Testis (tissue), 3 donors: ENCODE results near the gene OBSCN. TPM values are rescaled to one million over a fixed set of nuclear protein-coding genes. Genes with fewer than 3 reads are reported as not detected.
"Not testable (repeated sequence)": the region's sequence is repeated elsewhere in the genome, so short reads cannot be mapped to it uniquely, and the experiment has no call there.

ENCODE experiments used
- DNase-seq: peaks from one replicate; pipeline ENCODE4 v3.0.0-alpha.2; 2019
- H3K27ac ChIP-seq, 2 donors: fragments of 200-600 bp; sonication (generic); one replicate each; pipeline ENCODE4 v1.5.1; 2019
- H3K27me3 ChIP-seq: fragments of 200-600 bp; sonication (generic); one replicate; pipeline ENCODE4 v1.5.1; 2019
- H3K36me3 ChIP-seq: fragments of 200-600 bp; sonication (generic); one replicate; pipeline ENCODE4 v1.5.1; 2017; ENCODE audit warnings: low read depth; ENCODE audit errors: missing control alignments
- H3K4me1 ChIP-seq: fragments of 200-600 bp; sonication (generic); one replicate; pipeline ENCODE4 v1.5.1; 2019
- H3K4me3 ChIP-seq, 2 donors: fragments of 200-600 bp; sonication (generic); one replicate each; pipeline ENCODE4 v1.5.1; 2017 to 2019
- H3K9me3 ChIP-seq: fragments of 200-600 bp; sonication (generic); one replicate; pipeline ENCODE4 v1.5.1; 2017
- CTCF ChIP-seq, 3 experiments: fragments of 450-650 bp in 2 of 3; fragments of 200-600 bp in 1 of 3; sonication (generic) in 1 of 3; IDR thresholded peaks; one replicate each; pipeline ENCODE4 v1.5.1; 2016 to 2019; ENCODE audit warnings: antibody characterized with exemption in 3 of 3, mild to moderate bottlenecking in 2 of 3, moderate library complexity in 1 of 3
- POLR2A ChIP-seq: fragments of 450-650 bp; IDR thresholded peaks from one replicate; pipeline ENCODE4 v1.6.1; 2017; ENCODE audit warnings: antibody characterized with exemption, mild to moderate bottlenecking, moderate library complexity
- WGBS, 2 donors: methylation state at CpG; one replicate each; pipeline ENCODE4 v1.1.5; 2018; 5-methylcytosine and 5-hydroxymethylcytosine counted together
- intact Hi-C: fragments of 100-400 bp; cut with DNase I; formaldehyde crosslinking; loops from one replicate; pipeline ENCODE4 v1.15.1; 2023; ENCODE audit warnings: low total_unique reads
- polyA plus RNA-seq: library from polyadenylated mRNA; stranded (reverse); fragments of 350-450 nt; fragmentation: Illumina TruSeq; extraction: RNeasy Lipid Tissue Mini Kit (QIAGEN cat#74804); gene quantifications from one replicate; pipeline ENCODE4 v1.2.3, GENCODE V29; 2014; ENCODE audit warnings: low read depth, low replicate concordance; ENCODE audit not compliant: insufficient read depth
- total RNA-seq, 2 donors: library from RNA; depleted of rRNA; stranded (reverse); fragments of >200 nt; gene quantifications; one replicate each; pipeline ENCODE4 v1.2.3, GENCODE V29; 2016

Gene OBSCN
- total and polyA plus RNA-seq, 3 donors from 2014 or later = 8.3 to 30.0 (median 28.6) TPM

- no peak overlapping the region for H3K4me3 ChIP-seq
- 89 to 91% methylated on average over 16 to 21 of the region's 21 CpGs for WGBS, 2 donors
- H3K27me3 ChIP-seq = no peaks in the 10 kb centered on the region
- no peak for DNase-seq
- intact Hi-C loops = no loop called here
- H3K4me1 ChIP-seq = peaks cover 10% of the 10 kb centered on the region
- H3K9me3 ChIP-seq = no peaks in the 10 kb centered on the region
- no peaks in the 10 kb centered on the region for H3K36me3 ChIP-seq
- TF ChIP-seq CTCF (IDR thresholded peaks at IDR 0.05) = no peak
- no peak for TF ChIP-seq POLR2A
- H3K27ac ChIP-seq = no peak overlapping the region
Observed at GRCh38 chr1:228172591-228173527, 35.0 kb upstream of the OBSCN start.

DNA sequence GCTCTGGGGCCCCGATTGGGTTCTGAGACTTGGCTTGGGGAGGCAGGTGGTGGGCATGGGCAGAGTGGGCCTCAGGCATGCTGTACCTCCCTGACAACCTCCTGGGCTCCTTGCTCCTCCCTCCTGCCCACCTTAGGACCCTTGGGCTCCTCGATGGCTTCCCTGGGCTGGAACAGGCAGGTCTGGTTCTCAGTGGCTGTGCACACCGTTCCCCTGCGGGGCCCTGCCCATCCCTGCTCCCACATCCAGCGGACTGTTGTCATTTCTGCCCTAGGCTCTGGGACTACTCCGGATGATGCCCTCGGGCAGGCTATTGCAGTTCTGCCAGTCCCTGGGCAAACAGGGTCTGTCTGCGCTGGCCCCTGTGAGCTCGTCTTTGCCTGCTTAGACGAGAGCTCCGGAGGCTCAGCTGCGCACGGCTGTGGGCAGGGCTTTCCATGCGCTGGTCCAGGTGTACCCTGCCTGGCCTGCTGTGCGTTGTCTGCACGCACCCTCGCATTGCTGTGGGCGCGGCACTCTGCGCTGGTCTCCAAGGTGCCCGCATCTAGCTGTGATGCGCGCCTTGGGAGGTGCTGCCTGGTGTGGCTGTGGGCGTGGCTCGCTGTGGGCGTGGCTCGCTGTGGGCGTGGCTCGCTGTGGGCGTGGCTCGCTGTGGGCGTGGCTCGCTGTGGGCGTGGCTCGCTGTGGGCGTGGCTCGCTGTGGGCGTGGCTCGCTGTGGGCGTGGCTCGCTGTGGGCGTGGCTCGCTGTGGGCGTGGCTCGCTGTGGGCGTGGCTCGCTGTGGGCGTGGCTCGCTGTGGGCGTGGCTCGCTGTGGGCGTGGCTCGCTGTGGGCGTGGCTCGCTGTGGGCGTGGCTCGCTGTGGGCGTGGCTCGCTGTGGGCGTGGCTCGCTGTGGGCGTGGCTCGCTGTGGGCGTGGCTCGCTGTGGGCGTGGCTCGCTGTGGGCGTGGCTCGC, 34.0 kb upstream of the OBSCN start:
- H3K27me3 ChIP-seq, intact Hi-C loops, H3K36me3 ChIP-seq, H3K9me3 ChIP-seq, H3K27ac ChIP-seq, H3K4me3 ChIP-seq: not testable (repeated sequence)
- peak; percentile 61 for DNase-seq
- peaks cover 16% of the 10 kb centered on the region for H3K4me1 ChIP-seq
- 29 to 58% methylated on average over 5 to 19 of the region's 69 CpGs for WGBS, 2 donors

GRCh38 chr1:228174482-228175315, 33.1 kb upstream of the OBSCN start:
- DNase-seq = peak; percentile 59
- WGBS, 2 donors = 74 to 96% methylated on average over 4 to 48 of the region's 52 CpGs

GRCh38 chr1:228175316-228176023, 32.4 kb upstream of the OBSCN start:
- DNase-seq = no peak
- Histone ChIP-seq H3K27ac (no peak overlapping the region), H3K27me3 (no peaks in the 10 kb centered on the region), H3K36me3 (no peaks in the 10 kb centered on the region), H3K9me3 (no peaks in the 10 kb centered on the region), H3K4me1 (peaks cover 21% of the 10 kb centered on the region), H3K4me3 (peak overlapping the region in 1 of 2 donors; percentile 34)
- intact Hi-C loops = no loop called here
- 91 to 94% methylated on average over 7 to 16 of the region's 18 CpGs for WGBS, 2 donors
- no peak for TF ChIP-seq CTCF (IDR thresholded peaks at IDR 0.05)
- no peak for TF ChIP-seq POLR2A

More at GRCh38 chr1:228174482-228175315, 33.1 kb upstream of the OBSCN start:
- intact Hi-C loops = no loop called here
- Histone ChIP-seq H3K4me1 (peaks cover 21% of the 10 kb centered on the region), H3K27ac (no peak overlapping the region), H3K4me3 (peak overlapping the region in 1 of 2 donors; percentile 34), H3K36me3 (no peaks in the 10 kb centered on the region), H3K9me3 (no peaks in the 10 kb centered on the region), H3K27me3 (no peaks in the 10 kb centered on the region)
- no peak for TF ChIP-seq POLR2A
- no peak for TF ChIP-seq CTCF (IDR thresholded peaks at IDR 0.05)
